ENCODE measurements around the gene TBCCD1. TPM values are rescaled to one million over a fixed set of nuclear protein-coding genes. Genes with fewer than 3 reads are reported as not detected.

The TBCCD1 gene
- polyA plus RNA-seq, 1 donor from 2014 or later, result 13.4 TPM

DNA sequence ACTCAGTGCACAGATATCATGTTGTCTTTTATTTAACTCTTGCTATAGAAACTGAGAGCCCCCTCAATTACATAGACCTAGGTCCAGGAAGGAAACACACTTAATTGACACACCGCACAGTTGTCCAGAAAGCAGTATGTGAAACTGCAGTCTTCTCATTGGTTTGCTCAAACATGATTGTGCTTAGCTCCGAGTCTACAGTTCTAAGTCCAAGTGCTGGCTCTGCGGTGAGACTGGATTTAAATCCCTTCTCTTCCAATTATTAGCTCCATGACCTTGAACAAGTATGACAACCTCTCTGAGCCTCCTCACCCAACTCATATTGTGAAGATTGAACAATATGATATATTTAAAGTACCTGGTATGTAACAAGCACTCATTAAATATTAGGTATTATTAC is 26.7 kb upstream of the TBCCD1 start:
- Histone ChIP-seq H3K79me2 (replicated peaks; ENCODE audit: insufficient read depth, low read length) (no peaks in the 10 kb centered on the region), H3K4me2 (ENCODE audit: low read length) (no peak overlapping the region), H3K9me3 (ENCODE audit: low read length) (no peaks in the 10 kb centered on the region), H3K9ac (ENCODE audit: low read length) (no peak overlapping the region), H3K27me3 (ENCODE audit: insufficient read depth, low read depth, low read length) (no peaks in the 10 kb centered on the region), H2AFZ (ENCODE audit: low read depth, low read length) (no peak overlapping the region), H3K27ac (ENCODE audit: low read length) (no peak overlapping the region), H3K9me2 (ENCODE audit: insufficient read depth, low read length) (no peaks in the 10 kb centered on the region), H4K20me1 (ENCODE audit: insufficient read depth) (no peaks in the 10 kb centered on the region), H3K4me3 (ENCODE audit: low read length) (no peak overlapping the region), H3K36me3 (ENCODE audit: insufficient read depth, low read length) (no peaks in the 10 kb centered on the region), H3F3A (ENCODE audit: insufficient read depth, low read length, poor library complexity, severe bottlenecking) (no peaks in the 10 kb centered on the region)
- TF ChIP-seq SMC3 (conservative IDR thresholded peaks at IDR 0.05; ENCODE audit: poor library complexity), result no peak
- TF ChIP-seq EZH2 (IDR thresholded peaks at IDR 0.05; ENCODE audit: borderline replicate concordance, insufficient read depth, low read length, poor library complexity, severe bottlenecking), result no peak
- TF ChIP-seq RAD21 (conservative IDR thresholded peaks at IDR 0.05), result no peak
- no peak for TF ChIP-seq EP300 (conservative IDR thresholded peaks at IDR 0.05; ENCODE audit: poor library complexity, severe bottlenecking)
- no peak for TF ChIP-seq POLR2AphosphoS5 (IDR thresholded peaks at IDR 0.05)
- TF ChIP-seq MXI1 (conservative IDR thresholded peaks at IDR 0.05; ENCODE audit: poor library complexity, severe bottlenecking), result no peak
- TF ChIP-seq, protein P1, sequence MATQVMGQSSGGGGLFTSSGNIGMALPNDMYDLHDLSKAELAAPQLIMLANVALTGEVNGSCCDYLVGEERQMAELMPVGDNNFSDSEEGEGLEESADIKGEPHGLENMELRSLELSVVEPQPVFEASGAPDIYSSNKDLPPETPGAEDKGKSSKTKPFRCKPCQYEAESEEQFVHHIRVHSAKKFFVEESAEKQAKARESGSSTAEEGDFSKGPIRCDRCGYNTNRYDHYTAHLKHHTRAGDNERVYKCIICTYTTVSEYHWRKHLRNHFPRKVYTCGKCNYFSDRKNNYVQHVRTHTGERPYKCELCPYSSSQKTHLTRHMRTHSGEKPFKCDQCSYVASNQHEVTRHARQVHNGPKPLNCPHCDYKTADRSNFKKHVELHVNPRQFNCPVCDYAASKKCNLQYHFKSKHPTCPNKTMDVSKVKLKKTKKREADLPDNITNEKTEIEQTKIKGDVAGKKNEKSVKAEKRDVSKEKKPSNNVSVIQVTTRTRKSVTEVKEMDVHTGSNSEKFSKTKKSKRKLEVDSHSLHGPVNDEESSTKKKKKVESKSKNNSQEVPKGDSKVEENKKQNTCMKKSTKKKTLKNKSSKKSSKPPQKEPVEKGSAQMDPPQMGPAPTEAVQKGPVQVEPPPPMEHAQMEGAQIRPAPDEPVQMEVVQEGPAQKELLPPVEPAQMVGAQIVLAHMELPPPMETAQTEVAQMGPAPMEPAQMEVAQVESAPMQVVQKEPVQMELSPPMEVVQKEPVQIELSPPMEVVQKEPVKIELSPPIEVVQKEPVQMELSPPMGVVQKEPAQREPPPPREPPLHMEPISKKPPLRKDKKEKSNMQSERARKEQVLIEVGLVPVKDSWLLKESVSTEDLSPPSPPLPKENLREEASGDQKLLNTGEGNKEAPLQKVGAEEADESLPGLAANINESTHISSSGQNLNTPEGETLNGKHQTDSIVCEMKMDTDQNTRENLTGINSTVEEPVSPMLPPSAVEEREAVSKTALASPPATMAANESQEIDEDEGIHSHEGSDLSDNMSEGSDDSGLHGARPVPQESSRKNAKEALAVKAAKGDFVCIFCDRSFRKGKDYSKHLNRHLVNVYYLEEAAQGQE (IDR thresholded peaks at IDR 0.05; ENCODE audit: borderline replicate concordance), result no peak
- TF ChIP-seq TAF1 (IDR thresholded peaks at IDR 0.05; ENCODE audit: low read depth), result no peak
- TF ChIP-seq, protein P2, sequence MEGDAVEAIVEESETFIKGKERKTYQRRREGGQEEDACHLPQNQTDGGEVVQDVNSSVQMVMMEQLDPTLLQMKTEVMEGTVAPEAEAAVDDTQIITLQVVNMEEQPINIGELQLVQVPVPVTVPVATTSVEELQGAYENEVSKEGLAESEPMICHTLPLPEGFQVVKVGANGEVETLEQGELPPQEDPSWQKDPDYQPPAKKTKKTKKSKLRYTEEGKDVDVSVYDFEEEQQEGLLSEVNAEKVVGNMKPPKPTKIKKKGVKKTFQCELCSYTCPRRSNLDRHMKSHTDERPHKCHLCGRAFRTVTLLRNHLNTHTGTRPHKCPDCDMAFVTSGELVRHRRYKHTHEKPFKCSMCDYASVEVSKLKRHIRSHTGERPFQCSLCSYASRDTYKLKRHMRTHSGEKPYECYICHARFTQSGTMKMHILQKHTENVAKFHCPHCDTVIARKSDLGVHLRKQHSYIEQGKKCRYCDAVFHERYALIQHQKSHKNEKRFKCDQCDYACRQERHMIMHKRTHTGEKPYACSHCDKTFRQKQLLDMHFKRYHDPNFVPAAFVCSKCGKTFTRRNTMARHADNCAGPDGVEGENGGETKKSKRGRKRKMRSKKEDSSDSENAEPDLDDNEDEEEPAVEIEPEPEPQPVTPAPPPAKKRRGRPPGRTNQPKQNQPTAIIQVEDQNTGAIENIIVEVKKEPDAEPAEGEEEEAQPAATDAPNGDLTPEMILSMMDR (IDR thresholded peaks at IDR 0.05; ENCODE audit: poor library complexity, severe bottlenecking), result no peak

DNA sequence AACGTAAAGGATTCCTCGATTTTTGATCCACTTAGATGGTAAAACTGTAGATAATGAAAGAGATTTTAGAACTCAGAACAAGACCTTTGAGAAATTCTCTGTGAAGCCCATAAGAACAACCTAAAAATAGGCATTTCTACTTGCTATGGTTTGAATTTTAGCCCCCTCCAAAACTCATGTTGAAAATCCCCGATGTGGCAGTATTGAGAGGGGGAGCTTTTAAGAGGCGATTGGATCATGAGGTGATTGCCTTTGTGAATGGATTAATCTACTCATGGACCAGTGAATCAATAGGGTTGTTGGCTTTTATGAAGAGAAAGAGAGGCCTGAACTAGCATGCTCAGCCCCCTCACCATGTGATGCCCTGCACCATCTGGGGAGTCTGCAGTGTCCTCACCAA is 25.5 kb upstream of the TBCCD1 start:
- Histone ChIP-seq H3K9me3 (ENCODE audit: low read length) (no peaks in the 10 kb centered on the region), H3K79me2 (replicated peaks; ENCODE audit: insufficient read depth, low read length) (no peaks in the 10 kb centered on the region), H3K4me2 (ENCODE audit: low read length) (no peak overlapping the region), H4K20me1 (ENCODE audit: insufficient read depth) (no peaks in the 10 kb centered on the region), H3K27ac (ENCODE audit: low read length) (no peak overlapping the region), H2AFZ (ENCODE audit: low read depth, low read length) (no peak overlapping the region), H3K9ac (ENCODE audit: low read length) (no peak overlapping the region), H3K4me3 (ENCODE audit: low read length) (no peak overlapping the region), H3K9me2 (ENCODE audit: insufficient read depth, low read length) (no peaks in the 10 kb centered on the region), H3F3A (ENCODE audit: insufficient read depth, low read length, poor library complexity, severe bottlenecking) (no peaks in the 10 kb centered on the region), H3K27me3 (ENCODE audit: insufficient read depth, low read depth, low read length) (no peaks in the 10 kb centered on the region), H3K36me3 (ENCODE audit: insufficient read depth, low read length) (no peaks in the 10 kb centered on the region)
- TF ChIP-seq, protein P1 (IDR thresholded peaks at IDR 0.05; ENCODE audit: borderline replicate concordance), result no peak
- TF ChIP-seq POLR2AphosphoS5 (IDR thresholded peaks at IDR 0.05), result no peak

All from neural cell (in vitro differentiated cells).